Measurements from ENCODE around the gene ELP4.

ELP4 gene

GRCh38 chr11:31819621-31820437 is 310.3 kb downstream of the ELP4 start:
- H3K4me1 ChIP-seq (ENCODE audit: insufficient read depth, low read length), result peaks cover 12% of the 10 kb centered on the region
- H3K9me3 ChIP-seq (ENCODE audit: control insufficient read depth, insufficient read depth, low read length), result no peaks in the 10 kb centered on the region
- H3K9ac ChIP-seq (ENCODE audit: low read depth, low read length), result peak overlapping the region; percentile 39; the same call in 1 of the 2 replicates
- H3K36me3 ChIP-seq (ENCODE audit: insufficient read depth, low read length), result no peaks in the 10 kb centered on the region

- Histone ChIP-seq H3K4me1 (ENCODE audit: insufficient read depth, low read length) (peaks cover 12% of the 10 kb centered on the region), H3K9me3 (ENCODE audit: control insufficient read depth, insufficient read depth, low read length) (no peaks in the 10 kb centered on the region), H3K9ac (ENCODE audit: low read depth, low read length) (peak overlapping the region; percentile 39; the same call in 1 of the 2 replicates), H3K36me3 (ENCODE audit: insufficient read depth, low read length) (no peaks in the 10 kb centered on the region)
Observed at GRCh38 chr11:31820438-31820818, 310.9 kb downstream of the ELP4 start.

GRCh38 chr11:31821235-31821764 is 311.7 kb downstream of the ELP4 start:
- Histone ChIP-seq H3K9ac (ENCODE audit: low read depth, low read length) (no peak overlapping the region), H3K9me3 (ENCODE audit: control insufficient read depth, insufficient read depth, low read length) (no peaks in the 10 kb centered on the region), H3K4me1 (ENCODE audit: insufficient read depth, low read length) (peaks cover 12% of the 10 kb centered on the region), H3K36me3 (ENCODE audit: insufficient read depth, low read length) (no peaks in the 10 kb centered on the region)

GRCh38 chr11:31821766-31822165 is 312.2 kb downstream of the ELP4 start:
- no peaks in the 10 kb centered on the region for H3K9me3 ChIP-seq (ENCODE audit: control insufficient read depth, insufficient read depth, low read length)
- H3K9ac ChIP-seq (ENCODE audit: low read depth, low read length), result no peak overlapping the region
- peaks cover 12% of the 10 kb centered on the region for H3K4me1 ChIP-seq (ENCODE audit: insufficient read depth, low read length)
- no peaks in the 10 kb centered on the region for H3K36me3 ChIP-seq (ENCODE audit: insufficient read depth, low read length)

- Histone ChIP-seq H3K9ac (ENCODE audit: low read depth, low read length) (no peak overlapping the region), H3K36me3 (ENCODE audit: insufficient read depth, low read length) (no peaks in the 10 kb centered on the region), H3K4me1 (ENCODE audit: insufficient read depth, low read length) (peaks cover 10% of the 10 kb centered on the region), H3K9me3 (ENCODE audit: control insufficient read depth, insufficient read depth, low read length) (no peaks in the 10 kb centered on the region)
Observed at GRCh38 chr11:31822175-31822926, 312.8 kb downstream of the ELP4 start.

- Histone ChIP-seq H3K9ac (ENCODE audit: low read depth, low read length) (no peak overlapping the region), H3K9me3 (ENCODE audit: control insufficient read depth, insufficient read depth, low read length) (no peaks in the 10 kb centered on the region), H3K4me1 (ENCODE audit: insufficient read depth, low read length) (peaks cover 16% of the 10 kb centered on the region), H3K36me3 (ENCODE audit: insufficient read depth, low read length) (no peaks in the 10 kb centered on the region)
Observed at GRCh38 chr11:31822927-31823643, 313.5 kb downstream of the ELP4 start.

- Histone ChIP-seq H3K36me3 (ENCODE audit: insufficient read depth, low read length) (no peaks in the 10 kb centered on the region), H3K4me1 (ENCODE audit: insufficient read depth, low read length) (peaks cover 16% of the 10 kb centered on the region), H3K9me3 (ENCODE audit: control insufficient read depth, insufficient read depth, low read length) (no peaks in the 10 kb centered on the region), H3K9ac (ENCODE audit: low read depth, low read length) (peak overlapping the region; percentile 19; the same call in 1 of the 2 replicates)
Observed at GRCh38 chr11:31823644-31824331, 314.2 kb downstream of the ELP4 start.

GRCh38 chr11:31824332-31824878 is 314.8 kb downstream of the ELP4 start:
- Histone ChIP-seq H3K4me1 (ENCODE audit: insufficient read depth, low read length) (peaks cover 16% of the 10 kb centered on the region), H3K9ac (ENCODE audit: low read depth, low read length) (peak overlapping the region; percentile 19; the same call in 1 of the 2 replicates), H3K36me3 (ENCODE audit: insufficient read depth, low read length) (no peaks in the 10 kb centered on the region), H3K9me3 (ENCODE audit: control insufficient read depth, insufficient read depth, low read length) (no peaks in the 10 kb centered on the region)

- Histone ChIP-seq H3K4me1 (ENCODE audit: insufficient read depth, low read length) (peaks cover 16% of the 10 kb centered on the region), H3K36me3 (ENCODE audit: insufficient read depth, low read length) (no peaks in the 10 kb centered on the region), H3K9ac (ENCODE audit: low read depth, low read length) (peak overlapping the region; percentile 17; the same call in 1 of the 2 replicates), H3K9me3 (ENCODE audit: control insufficient read depth, insufficient read depth, low read length) (no peaks in the 10 kb centered on the region)
Observed at GRCh38 chr11:31824879-31825837, 315.6 kb downstream of the ELP4 start.

- peaks cover 16% of the 10 kb centered on the region for H3K4me1 ChIP-seq (ENCODE audit: insufficient read depth, low read length)
Observed at GRCh38 chr11:31825838-31826484, 316.4 kb downstream of the ELP4 start.

GRCh38 chr11:31826536-31827438 is 317.2 kb downstream of the ELP4 start:
- H3K9me3 ChIP-seq (ENCODE audit: control insufficient read depth, insufficient read depth, low read length), result no peaks in the 10 kb centered on the region
- H3K9ac ChIP-seq (ENCODE audit: low read depth, low read length), result peak overlapping the region; percentile 42; the same call in 1 of the 2 replicates
- H3K4me1 ChIP-seq (ENCODE audit: insufficient read depth, low read length), result peaks cover 12% of the 10 kb centered on the region
- H3K36me3 ChIP-seq (ENCODE audit: insufficient read depth, low read length), result no peaks in the 10 kb centered on the region

More at GRCh38 chr11:31825838-31826484, 316.4 kb downstream of the ELP4 start:
- Histone ChIP-seq H3K9ac (ENCODE audit: low read depth, low read length) (peak overlapping the region; percentile 42; the same call in 1 of the 2 replicates), H3K9me3 (ENCODE audit: control insufficient read depth, insufficient read depth, low read length) (no peaks in the 10 kb centered on the region), H3K36me3 (ENCODE audit: insufficient read depth, low read length) (no peaks in the 10 kb centered on the region)

Data from ES-I3 (cell line).